ENCODE results near the gene POMGNT2.

DNA sequence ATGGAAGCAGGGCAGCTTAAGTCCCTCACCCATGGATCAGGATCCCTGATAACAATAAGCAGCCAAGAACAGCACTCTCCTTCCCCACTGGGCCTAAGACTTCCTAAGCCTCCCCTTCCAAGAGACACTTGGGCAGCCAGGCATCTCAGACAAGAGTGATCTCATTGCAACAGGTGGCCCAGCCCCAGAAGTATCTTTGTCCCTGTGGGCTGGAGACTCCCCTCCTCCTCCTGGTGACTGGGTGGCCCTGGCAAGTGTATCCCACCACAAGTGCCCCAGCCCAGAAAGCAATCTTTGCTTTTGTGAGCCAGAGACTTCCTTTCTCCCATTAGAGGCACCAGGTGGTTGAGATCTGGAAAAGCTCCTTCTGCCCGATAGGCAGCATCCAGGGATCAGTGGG is 40.7 kb upstream of the POMGNT2 start:
- TF ChIP-seq, protein P1, sequence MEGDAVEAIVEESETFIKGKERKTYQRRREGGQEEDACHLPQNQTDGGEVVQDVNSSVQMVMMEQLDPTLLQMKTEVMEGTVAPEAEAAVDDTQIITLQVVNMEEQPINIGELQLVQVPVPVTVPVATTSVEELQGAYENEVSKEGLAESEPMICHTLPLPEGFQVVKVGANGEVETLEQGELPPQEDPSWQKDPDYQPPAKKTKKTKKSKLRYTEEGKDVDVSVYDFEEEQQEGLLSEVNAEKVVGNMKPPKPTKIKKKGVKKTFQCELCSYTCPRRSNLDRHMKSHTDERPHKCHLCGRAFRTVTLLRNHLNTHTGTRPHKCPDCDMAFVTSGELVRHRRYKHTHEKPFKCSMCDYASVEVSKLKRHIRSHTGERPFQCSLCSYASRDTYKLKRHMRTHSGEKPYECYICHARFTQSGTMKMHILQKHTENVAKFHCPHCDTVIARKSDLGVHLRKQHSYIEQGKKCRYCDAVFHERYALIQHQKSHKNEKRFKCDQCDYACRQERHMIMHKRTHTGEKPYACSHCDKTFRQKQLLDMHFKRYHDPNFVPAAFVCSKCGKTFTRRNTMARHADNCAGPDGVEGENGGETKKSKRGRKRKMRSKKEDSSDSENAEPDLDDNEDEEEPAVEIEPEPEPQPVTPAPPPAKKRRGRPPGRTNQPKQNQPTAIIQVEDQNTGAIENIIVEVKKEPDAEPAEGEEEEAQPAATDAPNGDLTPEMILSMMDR (IDR thresholded peaks at IDR 0.05; ENCODE audit: low read depth, low read length, missing input control) = no peak
- no peak for TF ChIP-seq HNF4G (IDR thresholded peaks at IDR 0.05)
- TF ChIP-seq RAD21 (IDR thresholded peaks at IDR 0.05) = no peak
- no peak for TF ChIP-seq JUND (IDR thresholded peaks at IDR 0.05)
- TF ChIP-seq GABPA (IDR thresholded peaks at IDR 0.05 in 1 of 2, conservative IDR thresholded peaks at IDR 0.05 in 1 of 2) = no peak
- no peak for TF ChIP-seq FOXA1 (IDR thresholded peaks at IDR 0.05)
- TF ChIP-seq SP1 (IDR thresholded peaks at IDR 0.05) = no peak
- TF ChIP-seq, protein P2, sequence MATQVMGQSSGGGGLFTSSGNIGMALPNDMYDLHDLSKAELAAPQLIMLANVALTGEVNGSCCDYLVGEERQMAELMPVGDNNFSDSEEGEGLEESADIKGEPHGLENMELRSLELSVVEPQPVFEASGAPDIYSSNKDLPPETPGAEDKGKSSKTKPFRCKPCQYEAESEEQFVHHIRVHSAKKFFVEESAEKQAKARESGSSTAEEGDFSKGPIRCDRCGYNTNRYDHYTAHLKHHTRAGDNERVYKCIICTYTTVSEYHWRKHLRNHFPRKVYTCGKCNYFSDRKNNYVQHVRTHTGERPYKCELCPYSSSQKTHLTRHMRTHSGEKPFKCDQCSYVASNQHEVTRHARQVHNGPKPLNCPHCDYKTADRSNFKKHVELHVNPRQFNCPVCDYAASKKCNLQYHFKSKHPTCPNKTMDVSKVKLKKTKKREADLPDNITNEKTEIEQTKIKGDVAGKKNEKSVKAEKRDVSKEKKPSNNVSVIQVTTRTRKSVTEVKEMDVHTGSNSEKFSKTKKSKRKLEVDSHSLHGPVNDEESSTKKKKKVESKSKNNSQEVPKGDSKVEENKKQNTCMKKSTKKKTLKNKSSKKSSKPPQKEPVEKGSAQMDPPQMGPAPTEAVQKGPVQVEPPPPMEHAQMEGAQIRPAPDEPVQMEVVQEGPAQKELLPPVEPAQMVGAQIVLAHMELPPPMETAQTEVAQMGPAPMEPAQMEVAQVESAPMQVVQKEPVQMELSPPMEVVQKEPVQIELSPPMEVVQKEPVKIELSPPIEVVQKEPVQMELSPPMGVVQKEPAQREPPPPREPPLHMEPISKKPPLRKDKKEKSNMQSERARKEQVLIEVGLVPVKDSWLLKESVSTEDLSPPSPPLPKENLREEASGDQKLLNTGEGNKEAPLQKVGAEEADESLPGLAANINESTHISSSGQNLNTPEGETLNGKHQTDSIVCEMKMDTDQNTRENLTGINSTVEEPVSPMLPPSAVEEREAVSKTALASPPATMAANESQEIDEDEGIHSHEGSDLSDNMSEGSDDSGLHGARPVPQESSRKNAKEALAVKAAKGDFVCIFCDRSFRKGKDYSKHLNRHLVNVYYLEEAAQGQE (IDR thresholded peaks at IDR 0.05) = no peak
- TF ChIP-seq EGR1 (IDR thresholded peaks at IDR 0.05; ENCODE audit: low read depth in 2 of 2) = no peak
- TF ChIP-seq, protein P3, sequence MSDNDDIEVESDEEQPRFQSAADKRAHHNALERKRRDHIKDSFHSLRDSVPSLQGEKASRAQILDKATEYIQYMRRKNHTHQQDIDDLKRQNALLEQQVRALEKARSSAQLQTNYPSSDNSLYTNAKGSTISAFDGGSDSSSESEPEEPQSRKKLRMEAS (IDR thresholded peaks at IDR 0.05) = no peak
- TF ChIP-seq YY1 (IDR thresholded peaks at IDR 0.05) = no peak
- TF ChIP-seq, protein P4, sequence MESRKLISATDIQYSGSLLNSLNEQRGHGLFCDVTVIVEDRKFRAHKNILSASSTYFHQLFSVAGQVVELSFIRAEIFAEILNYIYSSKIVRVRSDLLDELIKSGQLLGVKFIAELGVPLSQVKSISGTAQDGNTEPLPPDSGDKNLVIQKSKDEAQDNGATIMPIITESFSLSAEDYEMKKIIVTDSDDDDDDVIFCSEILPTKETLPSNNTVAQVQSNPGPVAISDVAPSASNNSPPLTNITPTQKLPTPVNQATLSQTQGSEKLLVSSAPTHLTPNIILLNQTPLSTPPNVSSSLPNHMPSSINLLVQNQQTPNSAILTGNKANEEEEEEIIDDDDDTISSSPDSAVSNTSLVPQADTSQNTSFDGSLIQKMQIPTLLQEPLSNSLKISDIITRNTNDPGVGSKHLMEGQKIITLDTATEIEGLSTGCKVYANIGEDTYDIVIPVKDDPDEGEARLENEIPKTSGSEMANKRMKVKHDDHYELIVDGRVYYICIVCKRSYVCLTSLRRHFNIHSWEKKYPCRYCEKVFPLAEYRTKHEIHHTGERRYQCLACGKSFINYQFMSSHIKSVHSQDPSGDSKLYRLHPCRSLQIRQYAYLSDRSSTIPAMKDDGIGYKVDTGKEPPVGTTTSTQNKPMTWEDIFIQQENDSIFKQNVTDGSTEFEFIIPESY (IDR thresholded peaks at IDR 0.05) = no peak

Measured in liver (tissue), 3 donors.